Fibroblast of skin of left biceps (primary cell): Measurements from ENCODE around the gene HPCA.

Experiments used
- DNase-seq, 2 experiments: peaks; one replicate each; pipeline ENCODE4 v3.0.0-alpha.2; 2013; ENCODE audit warnings: low read depth in 2 of 2

The HPCA gene

GRCh38 chr1:32871364-32872191 lies 14.7 kb upstream of the HPCA start:
- no peak for DNase-seq

- no peak for DNase-seq
Measured at GRCh38 chr1:32872192-32872460, 14.2 kb upstream of the HPCA start.

DNA sequence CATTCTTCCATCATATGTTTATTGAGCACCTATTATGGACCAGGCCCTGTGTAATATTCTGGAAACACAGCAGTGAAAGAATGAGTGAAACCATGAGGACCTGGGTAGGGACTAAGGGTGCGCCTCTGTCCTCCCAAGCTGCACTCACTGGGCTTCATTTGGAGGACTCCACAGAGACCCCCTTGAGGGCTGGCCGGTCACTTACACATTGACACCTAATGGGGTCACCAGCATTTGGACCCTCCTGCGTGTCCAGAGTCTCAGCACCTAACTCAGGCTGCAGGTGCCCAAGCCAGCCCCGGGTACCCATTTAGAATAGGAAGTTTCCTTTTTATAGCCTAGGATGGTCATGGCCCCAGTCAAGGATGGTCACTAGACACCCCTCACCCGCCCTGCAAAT lies 12.8 kb upstream of the HPCA start:
- no peak for DNase-seq

DNA sequence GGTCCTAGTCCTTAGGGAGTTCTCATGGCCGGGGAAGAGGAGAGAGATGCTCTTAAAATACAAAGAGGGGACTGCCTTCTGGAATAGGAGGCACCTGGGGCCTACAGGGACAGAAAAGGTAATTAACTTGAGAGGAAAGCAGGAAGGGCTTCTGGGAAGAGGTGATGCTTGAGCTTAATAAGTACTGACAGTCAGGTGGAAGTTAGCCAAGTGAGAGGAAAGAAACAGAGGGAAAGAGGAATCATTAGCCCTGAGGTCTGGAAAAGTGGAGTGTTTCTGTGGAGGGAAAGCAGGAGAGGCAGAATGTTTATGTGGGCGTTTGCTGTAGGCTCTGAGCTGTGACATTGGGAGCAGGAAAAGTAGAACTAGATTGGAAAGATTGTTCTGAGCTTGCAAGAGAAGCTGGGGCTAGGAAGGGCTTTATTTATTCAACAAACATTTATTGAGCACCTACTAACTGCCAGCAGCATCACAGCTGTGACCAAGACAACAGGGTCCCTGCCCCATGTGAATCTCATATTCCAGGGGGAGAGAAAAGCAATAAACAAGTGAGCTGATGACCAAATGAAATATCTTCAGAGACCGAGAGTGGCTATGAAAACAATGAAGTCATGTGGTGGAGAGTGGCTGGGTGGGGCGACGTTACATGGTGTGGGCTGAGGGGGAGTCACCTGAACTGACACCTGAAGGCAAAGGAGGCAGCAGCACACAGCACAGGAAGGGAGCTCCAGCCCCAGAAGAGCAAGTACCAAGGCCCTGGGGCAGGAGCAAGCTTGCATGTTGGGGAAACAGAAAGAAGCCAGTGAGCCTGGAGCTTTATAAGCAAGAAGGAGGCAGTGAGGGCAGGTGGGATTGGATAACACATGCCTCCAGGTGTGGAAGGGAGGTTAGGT lies 11.2 kb upstream of the HPCA start:
- no peak for DNase-seq

- no peak for DNase-seq
Measured at GRCh38 chr1:32876341-32877210, 9.7 kb upstream of the HPCA start.

DNA sequence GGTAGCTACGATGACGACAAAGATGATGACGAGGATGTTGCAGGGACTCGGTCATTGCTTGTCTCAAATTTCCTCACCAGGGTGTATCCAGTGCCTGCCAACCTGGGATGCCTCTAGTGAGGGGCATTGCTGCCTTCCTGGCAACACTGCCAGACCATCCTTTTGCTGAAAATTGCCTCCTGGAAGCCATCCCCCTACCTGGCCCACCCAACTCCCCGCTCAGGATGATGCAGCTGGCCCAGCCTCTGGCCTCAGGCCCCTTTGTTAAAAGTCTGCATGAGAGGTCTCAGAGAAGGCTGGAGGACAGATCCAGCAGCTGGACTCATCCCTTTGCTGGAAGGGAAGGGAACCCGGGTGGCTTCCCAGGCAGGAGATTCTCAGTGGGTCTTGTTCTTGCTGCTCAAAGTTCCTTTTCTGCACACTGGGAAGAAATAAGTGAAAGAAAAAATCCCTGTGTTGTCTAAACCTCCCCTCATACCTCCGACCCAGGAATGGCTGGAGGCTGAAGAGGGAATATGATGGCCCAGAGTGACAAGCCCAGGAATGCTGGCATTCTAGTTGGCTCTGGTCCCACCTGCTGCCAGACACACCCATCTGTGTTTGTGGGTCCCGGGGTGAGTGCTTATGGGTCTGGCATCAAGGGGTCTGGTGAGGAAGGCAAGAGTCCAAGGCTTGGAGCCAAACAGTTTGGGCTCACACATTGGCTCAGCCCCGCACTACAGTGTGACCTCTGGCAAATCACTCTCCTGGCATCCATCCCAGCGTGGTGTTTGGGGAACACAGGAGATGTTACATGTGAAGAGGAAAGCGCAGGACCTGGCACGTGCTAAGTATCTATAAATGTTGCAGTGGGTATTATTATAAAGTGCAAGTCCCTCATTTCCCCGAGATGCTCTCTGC lies 8.8 kb upstream of the HPCA start:
- DNase-seq = no peak

GRCh38 chr1:32878183-32878582 lies 8.1 kb upstream of the HPCA start:
- no peak for DNase-seq

GRCh38 chr1:32878637-32879041 lies 7.7 kb upstream of the HPCA start:
- DNase-seq = no peak

DNA sequence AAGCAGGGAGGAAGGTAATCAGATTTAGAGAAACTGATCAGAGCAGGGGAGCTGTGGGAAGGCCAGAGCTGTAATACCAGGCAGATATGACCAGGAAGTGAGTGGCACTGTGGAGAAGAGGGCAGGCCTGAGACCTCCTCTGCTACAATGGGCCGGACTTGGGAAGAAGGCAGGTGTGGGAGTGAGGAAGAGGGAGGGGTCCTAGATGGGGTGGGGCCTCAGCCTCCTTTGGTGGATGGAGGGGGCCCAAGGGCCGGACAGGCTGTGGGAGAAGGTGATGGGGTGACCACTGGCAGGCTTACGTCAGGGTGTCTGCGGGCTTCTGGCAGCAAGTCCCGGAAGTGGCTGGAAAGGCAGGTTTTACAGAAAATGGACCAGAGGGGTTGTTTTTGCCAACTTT lies 5.0 kb upstream of the HPCA start:
- DNase-seq = no peak

DNA sequence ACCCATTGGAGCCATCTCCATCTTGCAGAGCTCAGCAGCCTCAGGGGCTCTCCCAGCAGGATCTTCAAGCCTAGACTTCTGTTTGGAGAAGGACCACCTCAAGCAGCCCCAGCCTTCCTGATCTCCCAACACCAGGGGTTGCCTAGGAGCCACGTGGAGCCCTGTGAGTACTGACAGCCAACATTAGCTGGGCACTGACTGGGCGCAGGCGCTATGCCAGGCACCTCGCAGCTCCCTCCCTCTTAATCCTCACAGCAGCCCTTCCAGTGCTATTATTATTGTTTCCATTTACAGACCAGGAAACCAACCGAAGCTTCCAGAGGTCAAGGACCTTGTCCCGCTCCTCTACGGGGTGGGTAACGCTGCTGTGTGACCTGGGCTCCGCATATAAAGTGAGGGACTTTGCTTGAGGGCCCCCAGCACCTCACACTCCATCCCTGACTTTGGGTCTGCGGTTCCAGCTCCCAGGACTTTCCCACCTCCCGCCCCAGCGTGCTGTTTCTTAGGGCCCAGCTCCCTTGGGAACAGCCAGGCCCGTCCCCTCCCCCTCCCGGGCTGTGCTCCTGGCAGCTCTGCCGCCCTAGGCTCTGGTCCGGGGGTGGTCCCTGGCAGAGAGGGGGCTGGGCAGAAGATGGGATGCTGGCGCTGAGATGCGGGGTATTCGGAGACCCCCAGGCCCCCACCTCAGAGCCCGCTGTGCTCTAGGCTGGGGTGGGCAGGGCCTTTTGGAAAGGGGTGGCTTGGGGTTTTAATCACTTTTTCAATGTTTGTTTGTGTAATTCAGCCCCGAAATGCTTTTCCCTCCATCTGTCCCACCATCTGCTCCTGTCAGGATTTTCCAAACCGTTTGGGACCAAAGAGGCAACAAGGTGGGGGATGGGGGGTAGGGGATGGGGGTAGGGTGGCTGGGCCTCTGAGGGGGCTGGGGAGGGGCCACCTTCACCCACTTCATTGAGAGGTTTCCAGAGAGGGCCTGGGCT lies 4.1 kb upstream of the HPCA start:
- no peak for DNase-seq

- DNase-seq = no peak
Measured at GRCh38 chr1:32883338-32884031, 2.8 kb upstream of the HPCA start.

DNA sequence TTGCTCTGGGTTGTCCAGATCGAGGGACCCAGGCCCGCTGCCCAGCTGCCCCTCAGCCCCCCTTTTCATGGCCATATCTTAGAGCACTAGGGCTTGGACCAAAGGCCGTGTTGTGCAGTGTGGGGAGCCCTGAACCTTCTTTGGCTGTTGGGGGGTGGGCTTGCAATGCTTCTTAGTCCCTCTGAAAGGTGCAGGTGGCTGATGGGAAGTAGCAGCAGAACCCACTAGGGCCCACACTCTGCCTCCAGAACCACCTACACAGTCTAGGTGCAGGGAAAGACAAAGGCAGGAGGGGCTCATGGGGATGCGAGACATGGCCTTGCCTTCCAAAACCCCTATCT lies 2.3 kb upstream of the HPCA start:
- no peak for DNase-seq

DNA sequence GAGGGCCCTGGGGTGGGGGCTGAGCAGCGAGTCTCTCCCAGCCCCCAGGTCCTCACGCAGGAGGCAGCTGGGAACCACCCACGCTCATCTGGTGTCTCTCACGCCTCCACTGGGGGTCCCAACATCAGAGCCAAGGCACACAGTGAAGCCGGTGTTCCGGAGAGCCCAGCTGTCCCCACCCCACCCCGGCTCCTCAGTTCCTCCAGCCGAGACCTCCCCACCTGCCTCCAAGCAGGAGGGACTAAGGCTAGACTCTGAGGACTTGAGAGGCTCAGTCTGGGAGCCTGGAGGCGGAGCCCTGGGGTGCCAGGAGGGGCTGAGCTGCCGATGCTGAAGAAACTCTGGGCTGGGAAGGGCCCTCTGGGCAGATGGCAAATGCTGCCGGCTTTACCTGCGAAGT lies 1.6 kb upstream of the HPCA start:
- no peak for DNase-seq

GRCh38 chr1:32885676-32886003 lies 651 bp upstream of the HPCA start:
- no peak for DNase-seq

DNA sequence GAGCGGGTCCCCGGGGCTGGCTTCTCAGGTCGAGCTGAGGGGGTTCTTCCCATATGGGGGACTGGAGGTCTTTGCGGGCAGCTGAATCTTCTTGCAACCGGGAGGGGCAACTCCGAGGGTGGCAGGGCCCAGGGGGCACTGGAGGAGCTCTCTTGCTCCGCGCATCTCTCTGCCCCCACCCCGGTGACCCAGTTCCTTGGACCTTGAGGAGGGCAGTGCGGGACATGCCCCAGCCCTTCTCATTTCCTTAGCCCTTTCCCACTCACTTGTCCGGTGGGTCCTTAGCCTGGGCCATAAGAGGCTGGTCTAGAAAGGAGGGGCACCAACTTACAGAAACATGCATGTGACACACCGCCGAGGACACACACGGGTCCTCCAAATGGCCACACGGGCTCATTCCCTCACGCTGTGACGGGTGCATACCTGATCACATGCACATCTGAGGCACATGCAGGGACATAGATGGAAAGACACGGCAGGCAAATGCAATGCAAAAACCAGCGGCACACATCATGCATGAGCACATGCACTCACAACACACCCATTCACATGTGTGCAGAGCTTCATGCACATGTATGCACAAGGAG lies 630 bp downstream of the HPCA start:
- DNase-seq = no peak

GRCh38 chr1:32887623-32888022 lies 1.3 kb downstream of the HPCA start:
- no peak for DNase-seq

DNA sequence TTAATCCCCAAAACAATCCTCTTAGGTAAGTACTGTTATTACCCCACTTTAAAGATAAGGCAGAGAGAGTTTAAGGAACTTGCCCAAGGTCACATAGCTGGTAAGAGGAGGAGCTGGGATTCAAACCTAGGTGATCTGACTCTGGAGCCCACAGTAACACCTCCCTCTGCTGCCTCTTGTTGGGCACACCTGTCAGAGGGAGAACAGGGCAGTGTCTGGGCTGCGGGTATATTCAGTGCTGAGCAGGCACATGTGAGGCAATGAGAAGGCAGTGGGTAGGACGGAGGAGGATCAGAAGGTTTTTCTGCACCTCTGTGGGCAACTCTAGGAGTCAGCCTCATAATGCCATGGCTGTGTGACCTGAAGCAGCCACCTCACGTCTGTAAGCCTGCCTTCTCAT lies 1.8 kb downstream of the HPCA start:
- no peak for DNase-seq

DNA sequence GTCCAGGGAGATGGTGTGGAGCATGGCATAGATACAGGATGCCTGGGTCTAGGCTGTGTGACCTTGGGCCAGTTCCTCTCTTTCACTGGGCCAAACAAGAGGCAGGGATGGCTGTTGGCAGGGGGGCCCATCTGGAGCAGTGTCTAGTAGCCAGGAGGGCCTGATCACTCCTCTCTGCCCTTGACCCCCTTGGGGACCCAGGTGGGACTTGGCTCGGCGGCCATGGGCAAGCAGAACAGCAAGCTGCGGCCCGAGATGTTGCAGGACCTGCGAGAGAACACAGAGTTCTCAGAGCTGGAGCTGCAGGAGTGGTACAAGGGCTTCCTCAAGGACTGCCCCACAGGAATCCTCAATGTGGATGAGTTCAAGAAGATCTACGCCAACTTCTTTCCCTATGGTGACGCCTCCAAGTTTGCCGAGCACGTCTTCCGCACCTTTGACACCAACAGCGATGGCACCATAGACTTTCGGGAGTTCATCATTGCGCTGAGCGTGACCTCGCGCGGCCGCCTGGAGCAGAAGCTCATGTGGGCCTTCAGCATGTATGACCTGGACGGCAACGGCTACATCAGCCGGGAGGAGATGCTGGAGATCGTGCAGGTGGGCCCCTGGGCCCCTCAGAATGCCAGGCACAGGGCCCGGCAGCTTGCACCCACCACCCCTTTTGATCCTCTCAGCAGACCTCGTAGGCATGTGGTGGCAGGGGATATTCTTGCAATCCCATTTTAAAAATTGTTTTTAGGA lies 2.6 kb downstream of the HPCA start:
- DNase-seq = no peak
